IPS DF 6.9 (cell line): ENCODE results near the gene DSC1.

Source experiments
- DNase-seq: peaks from one replicate; pipeline ENCODE4 v3.0.0-alpha.2; 2013; ENCODE audit warnings: low read depth, low spot score
- H3K27ac ChIP-seq: one replicate; pipeline ENCODE4 v1.5.1; 2013; ENCODE audit warnings: low read length, control low read depth
- H3K27me3 ChIP-seq: 2 replicates; pipeline ENCODE4 v1.6.1; 2013; ENCODE audit warnings: mild to moderate bottlenecking, low read length; ENCODE audit not compliant: control insufficient read depth, insufficient read depth
- H3K36me3 ChIP-seq: 2 replicates; pipeline ENCODE4 v1.6.1; 2013; ENCODE audit warnings: low read length; ENCODE audit not compliant: control insufficient read depth, insufficient read depth
- H3K4me1 ChIP-seq: 2 replicates; pipeline ENCODE4 v1.6.1; 2013; ENCODE audit warnings: low read length; ENCODE audit not compliant: control insufficient read depth, insufficient read depth
- H3K4me3 ChIP-seq: 2 replicates; pipeline ENCODE4 v1.5.1; 2013; ENCODE audit warnings: mild to moderate bottlenecking, low read length
- H3K9me3 ChIP-seq: 2 replicates; pipeline ENCODE4 v1.6.1; 2013; ENCODE audit warnings: low read length, inconsistent platforms; ENCODE audit not compliant: control insufficient read depth, insufficient read depth
- WGBS: extraction: QIAGEN DNeasy Blood & Tissue Kit; methylation state at CpG from one replicate; pipeline ENCODE4 v1.1.7; 2013; ENCODE audit warnings: mixed read lengths, missing lambda C conversion rate; ENCODE audit not compliant: insufficient read length, insufficient coverage; 5-methylcytosine and 5-hydroxymethylcytosine counted together

The DSC1 gene

DNA sequence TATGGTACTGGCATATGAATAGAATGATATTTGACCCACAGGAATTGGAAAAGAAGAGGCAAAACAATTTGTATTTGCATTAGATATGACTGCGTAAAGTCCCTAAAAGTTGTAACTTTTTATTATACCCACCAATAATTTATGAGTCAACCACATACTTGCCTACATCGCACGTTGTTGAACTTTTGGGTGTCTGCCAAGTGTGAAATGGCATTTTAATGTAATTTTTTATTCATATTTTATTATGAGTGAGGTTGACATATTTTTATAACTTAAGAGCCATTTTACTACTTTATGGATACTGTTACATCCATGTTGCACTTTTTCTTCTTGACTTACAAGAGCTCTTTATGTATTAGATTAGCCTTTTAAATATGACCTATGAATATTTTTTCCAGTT lies 65.0 kb downstream of the DSC1 start:
- DNase-seq: no peak
- no peaks in the 10 kb centered on the region for H3K9me3 ChIP-seq
- no peaks in the 10 kb centered on the region for H3K36me3 ChIP-seq
- H3K4me1 ChIP-seq: peaks cover 3% of the 10 kb centered on the region; the same call in 1 of the 2 replicates
- H3K4me3 ChIP-seq: no peak overlapping the region
- H3K27me3 ChIP-seq: no peaks in the 10 kb centered on the region
- H3K27ac ChIP-seq: no peak overlapping the region
- WGBS: no CpG with 5 or more reads among the region's 3 CpGs

DNA sequence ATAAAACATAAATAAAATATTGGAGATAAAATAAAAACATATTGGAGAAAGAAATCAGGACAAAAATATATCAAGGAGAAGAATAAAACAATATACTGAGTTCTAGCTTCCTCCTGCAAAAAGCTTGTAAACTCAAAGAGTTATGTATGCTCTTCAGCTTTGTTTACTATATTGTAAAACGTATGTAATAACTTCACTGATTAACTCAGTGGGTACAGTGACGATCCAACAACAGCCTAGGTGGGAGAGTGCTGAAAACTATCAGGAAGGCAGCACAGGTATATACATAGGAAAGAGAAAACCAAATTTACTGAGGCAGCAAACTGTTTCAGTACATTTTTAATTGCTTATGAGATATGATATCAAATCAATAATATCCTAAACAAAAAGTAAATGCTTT lies 68.8 kb downstream of the DSC1 start:
- Histone ChIP-seq H3K9me3 (no peaks in the 10 kb centered on the region), H3K27me3 (no peaks in the 10 kb centered on the region), H3K27ac (no peak overlapping the region), H3K4me1 (no peaks in the 10 kb centered on the region), H3K4me3 (no peak overlapping the region), H3K36me3 (no peaks in the 10 kb centered on the region; the same call in 1 of the 2 replicates)
- no CpG with 5 or more reads among the region's 2 CpGs for WGBS
- DNase-seq: no peak

GRCh38 chr18:31093294-31093693 lies 69.4 kb downstream of the DSC1 start:
- no CpG with 5 or more reads among the region's 3 CpGs for WGBS
- H3K27me3 ChIP-seq: no peaks in the 10 kb centered on the region
- no peak for DNase-seq

DNA sequence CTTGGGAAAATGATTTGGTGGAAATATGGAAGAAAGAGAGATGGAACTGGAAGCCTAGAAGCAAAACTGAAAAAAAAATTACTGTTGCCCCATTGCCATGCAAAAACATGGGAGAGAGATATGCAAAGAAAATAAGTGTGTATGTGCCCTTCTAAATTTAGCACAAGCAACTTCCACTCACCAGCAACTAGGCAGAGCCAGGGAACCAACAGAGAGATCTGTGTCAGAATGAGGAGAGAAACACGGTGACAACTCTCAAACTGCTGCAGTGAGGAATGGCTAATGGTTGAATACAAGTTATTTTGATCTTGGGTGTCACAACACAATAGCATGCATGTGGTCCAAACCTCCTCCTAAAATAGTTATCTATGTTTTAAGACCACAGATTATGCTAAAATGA lies 71.3 kb downstream of the DSC1 start:
- no CpG with 5 or more reads among the region's 1 CpG for WGBS
- Histone ChIP-seq H3K4me1 (no peaks in the 10 kb centered on the region), H3K27me3 (no peaks in the 10 kb centered on the region), H3K4me3 (no peak overlapping the region), H3K27ac (no peak overlapping the region), H3K9me3 (no peaks in the 10 kb centered on the region), H3K36me3 (peaks cover 2% of the 10 kb centered on the region; the same call in 1 of the 2 replicates)
- no peak for DNase-seq

More at GRCh38 chr18:31093294-31093693, 69.4 kb downstream of the DSC1 start:
- Histone ChIP-seq H3K27ac (no peak overlapping the region), H3K36me3 (no peaks in the 10 kb centered on the region; the same call in 1 of the 2 replicates), H3K4me1 (no peaks in the 10 kb centered on the region), H3K4me3 (no peak overlapping the region), H3K9me3 (no peaks in the 10 kb centered on the region)

DNA sequence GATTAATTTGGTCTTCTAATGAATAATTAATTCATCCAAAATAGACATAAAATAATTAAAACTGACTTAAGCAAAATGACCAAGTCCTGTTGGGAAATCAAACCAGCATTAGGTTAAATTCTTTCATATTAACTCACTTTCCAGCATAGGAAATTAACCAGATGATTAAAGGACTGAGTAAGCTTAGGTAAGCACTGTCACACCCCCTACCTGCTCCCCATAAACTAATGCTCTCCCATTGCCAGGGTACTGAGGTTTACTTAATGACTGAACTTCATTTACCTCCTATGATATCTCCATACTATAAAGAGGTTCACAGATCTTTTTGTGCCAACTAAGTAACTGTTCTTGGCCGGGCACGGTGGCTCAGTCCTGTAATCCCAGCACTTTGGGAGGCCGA lies 74.1 kb downstream of the DSC1 start:
- Histone ChIP-seq H3K4me3 (no peak overlapping the region), H3K36me3 (peaks cover 2% of the 10 kb centered on the region; the same call in 1 of the 2 replicates), H3K27ac (no peak overlapping the region), H3K9me3 (no peaks in the 10 kb centered on the region), H3K4me1 (no peaks in the 10 kb centered on the region), H3K27me3 (no peaks in the 10 kb centered on the region)
- WGBS: no CpG with 5 or more reads among the region's 3 CpGs
- no peak for DNase-seq

- H3K9me3 ChIP-seq: no peaks in the 10 kb centered on the region
- no CpG with 5 or more reads among the region's 3 CpGs for WGBS
Observed at GRCh38 chr18:31079973-31080372, 82.7 kb downstream of the DSC1 start.

More at GRCh38 chr18:31079973-31080372, 82.7 kb downstream of the DSC1 start:
- Histone ChIP-seq H3K4me3 (no peak overlapping the region), H3K4me1 (no peaks in the 10 kb centered on the region), H3K27me3 (no peaks in the 10 kb centered on the region), H3K36me3 (no peaks in the 10 kb centered on the region), H3K27ac (no peak overlapping the region)
- DNase-seq: no peak
